Type B pancreatic cell (in vitro differentiated cells): ENCODE data around the gene SPESP1. TPM values are rescaled to one million over a fixed set of nuclear protein-coding genes. Genes with fewer than 3 reads are reported as not detected.
A peak's percentile ranks its signal among the peaks of the same experiment; 100 is the strongest.

Experiments
- DNase-seq: peaks from one replicate; pipeline ENCODE4 v3.0.0; 2021; ENCODE audit warnings: mixed read lengths; ENCODE audit not compliant: unreplicated experiment; ENCODE audit errors: extremely low spot score
- H3K27ac Mint-ChIP-seq: 2 replicates; pipeline ENCODE4 v1.8.0; 2021; ENCODE audit warnings: mild to moderate bottlenecking, mixed read lengths
- H3K27me3 Mint-ChIP-seq: 2 replicates; pipeline ENCODE4 v1.8.0; 2021; ENCODE audit warnings: mixed read lengths
- H3K36me3 Mint-ChIP-seq: 2 replicates; pipeline ENCODE4 v1.8.0; 2021; ENCODE audit warnings: mixed read lengths
- H3K4me1 Mint-ChIP-seq: one replicate; pipeline ENCODE4 v1.8.0; 2021; ENCODE audit warnings: mixed read lengths; ENCODE audit not compliant: unreplicated experiment
- H3K4me3 Mint-ChIP-seq: 2 replicates; pipeline ENCODE4 v1.8.0; 2021; ENCODE audit warnings: mild to moderate bottlenecking, mixed read lengths
- H3K9me3 Mint-ChIP-seq: 2 replicates; pipeline ENCODE4 v1.8.0; 2021; ENCODE audit warnings: mixed read lengths
- CTCF ChIP-seq: fragments of 200-600 bp; sonication (generic); conservative IDR thresholded peaks from 2 replicates; pipeline ENCODE4 v1.5.0; 2021; ENCODE audit warnings: antibody characterized with exemption, mild to moderate bottlenecking
- total RNA-seq: library from RNA; stranded (reverse); gene quantifications from 2 replicates; pipeline ENCODE4 v1.2.1, GENCODE V29; 2021; ENCODE audit warnings: low replicate concordance

SPESP1 gene
- total RNA-seq, 1 donor from 2014 or later = not detected

GRCh38 chr15:68979006-68979405 lies 48.7 kb downstream of the SPESP1 start:
- DNase-seq = no peak
- Mint-ChIP-seq H3K9me3 (peaks cover 5% of the 10 kb centered on the region), H3K4me1 (peaks cover 3% of the 10 kb centered on the region), H3K27me3 (peaks cover 4% of the 10 kb centered on the region), H3K36me3 (no peaks in the 10 kb centered on the region), H3K4me3 (no peak overlapping the region), H3K27ac (no peak overlapping the region)
- no peak for TF ChIP-seq CTCF

DNA sequence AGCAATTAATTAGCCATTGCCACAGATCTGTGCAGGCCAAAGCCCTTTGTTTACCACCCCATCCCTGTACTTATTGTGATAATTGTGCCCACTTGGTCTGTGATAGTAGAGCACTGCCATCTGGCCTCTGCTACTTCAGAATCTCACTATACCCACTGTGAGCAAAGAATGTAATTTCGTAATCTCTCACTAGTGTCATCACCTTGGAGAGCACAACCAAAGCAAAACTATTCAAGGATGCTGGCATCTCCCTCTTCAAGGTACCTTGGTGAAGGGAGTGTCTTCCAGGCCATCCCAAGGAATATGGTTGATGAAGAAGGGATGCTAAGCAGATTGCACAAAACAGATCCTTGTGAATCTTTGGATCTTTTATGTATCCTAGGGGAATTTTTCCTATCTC lies 49.5 kb downstream of the SPESP1 start:
- H3K9me3 Mint-ChIP-seq = peaks cover 5% of the 10 kb centered on the region

GRCh38 chr15:68980786-68981185 lies 50.5 kb downstream of the SPESP1 start:
- no peaks in the 10 kb centered on the region for H3K36me3 Mint-ChIP-seq
- peaks cover 11% of the 10 kb centered on the region for H3K4me1 Mint-ChIP-seq
- H3K27me3 Mint-ChIP-seq = peaks cover 4% of the 10 kb centered on the region
- no peak for TF ChIP-seq CTCF
- no peak for DNase-seq
- no peak overlapping the region for H3K27ac Mint-ChIP-seq
- H3K4me3 Mint-ChIP-seq = no peak overlapping the region
- peaks cover 5% of the 10 kb centered on the region for H3K9me3 Mint-ChIP-seq

More for the DNA sequence above, 49.5 kb downstream of the SPESP1 start:
- DNase-seq = no peak
- H3K36me3 Mint-ChIP-seq = no peaks in the 10 kb centered on the region
- H3K27ac Mint-ChIP-seq = no peak overlapping the region
- H3K4me3 Mint-ChIP-seq = no peak overlapping the region
- peaks cover 11% of the 10 kb centered on the region for H3K4me1 Mint-ChIP-seq
- H3K27me3 Mint-ChIP-seq = peaks cover 4% of the 10 kb centered on the region
- no peak for TF ChIP-seq CTCF

GRCh38 chr15:68981941-68982340 lies 51.6 kb downstream of the SPESP1 start:
- Mint-ChIP-seq H3K4me1 (peaks cover 11% of the 10 kb centered on the region), H3K27ac (no peak overlapping the region), H3K9me3 (peaks cover 5% of the 10 kb centered on the region), H3K27me3 (peaks cover 4% of the 10 kb centered on the region), H3K36me3 (no peaks in the 10 kb centered on the region), H3K4me3 (no peak overlapping the region)
- DNase-seq = no peak
- TF ChIP-seq CTCF = no peak

DNA sequence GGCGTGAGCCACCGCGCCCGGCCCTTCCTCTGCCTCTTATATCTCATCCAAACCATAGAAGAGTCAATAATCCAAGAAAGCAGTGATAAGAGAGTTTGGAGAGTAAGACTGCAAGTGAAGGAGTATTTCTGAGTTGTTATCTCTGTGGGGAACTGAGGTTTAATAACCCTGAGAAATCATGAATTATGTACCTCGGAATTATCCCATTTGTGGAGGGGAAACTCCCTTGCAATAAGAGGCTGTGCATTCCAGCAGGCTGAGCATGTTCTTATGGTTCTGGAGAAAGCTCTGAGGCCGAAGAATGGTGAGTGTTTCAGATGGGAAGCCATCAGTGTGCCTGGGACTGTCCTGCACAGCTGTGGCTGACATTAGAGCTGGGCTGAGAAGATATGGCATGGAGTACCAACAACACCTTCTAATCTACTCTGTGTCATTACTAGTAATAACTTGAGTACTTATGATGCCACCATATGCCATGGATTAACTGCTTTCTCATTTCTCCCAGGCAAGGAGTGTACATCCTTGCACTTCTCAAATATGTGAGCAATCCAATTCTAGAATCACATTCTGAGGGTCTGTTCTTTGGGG lies 52.7 kb downstream of the SPESP1 start:
- Mint-ChIP-seq H3K36me3 (no peaks in the 10 kb centered on the region), H3K4me1 (peaks cover 11% of the 10 kb centered on the region), H3K4me3 (no peak overlapping the region), H3K27me3 (peaks cover 4% of the 10 kb centered on the region), H3K27ac (no peak overlapping the region), H3K9me3 (no peaks in the 10 kb centered on the region)
- DNase-seq = no peak
- TF ChIP-seq CTCF = no peak

- no peak overlapping the region for H3K4me3 Mint-ChIP-seq
- TF ChIP-seq CTCF = no peak
- H3K27ac Mint-ChIP-seq = peak overlapping the region; percentile 84
- peaks cover 11% of the 10 kb centered on the region for H3K4me1 Mint-ChIP-seq
- H3K9me3 Mint-ChIP-seq = no peaks in the 10 kb centered on the region
- H3K27me3 Mint-ChIP-seq = no peaks in the 10 kb centered on the region
- DNase-seq = no peak
- no peaks in the 10 kb centered on the region for H3K36me3 Mint-ChIP-seq
Observed at GRCh38 chr15:68983961-68984481, 53.7 kb downstream of the SPESP1 start.
